H9 (cell line): Measurements from ENCODE around the gene ALG8. TPM values are rescaled to one million over a fixed set of nuclear protein-coding genes. Genes with fewer than 3 reads are reported as not detected.
"Not testable (repeated sequence)": the region's sequence is repeated elsewhere in the genome, so short reads cannot be mapped to it uniquely, and the experiment has no call there.

Experiments used
- DNase-seq: peaks from one replicate; pipeline ENCODE4 v3.0.0-alpha.2; 2017
- H2AFZ ChIP-seq: one replicate; pipeline ENCODE4 v1.6.1; 2013; ENCODE audit warnings: mild to moderate bottlenecking, low read length, control low read depth, moderate library complexity
- H2AK5ac ChIP-seq: 2 replicates; pipeline ENCODE4 v1.6.1; 2013; ENCODE audit warnings: low read length, control low read depth, mixed read lengths; ENCODE audit not compliant: insufficient read length
- H2BK120ac ChIP-seq: one replicate; pipeline ENCODE4 v1.6.1; 2013; ENCODE audit warnings: low read depth, mild to moderate bottlenecking, low read length, control low read depth, inconsistent platforms; ENCODE audit not compliant: poor library complexity, severe bottlenecking
- H2BK12ac ChIP-seq: 2 replicates; pipeline ENCODE4 v1.6.1; 2013; ENCODE audit warnings: low read length, control low read depth, mixed read lengths, low read depth; ENCODE audit not compliant: insufficient read length
- H2BK15ac ChIP-seq: 2 replicates; pipeline ENCODE4 v1.6.1; 2013; ENCODE audit warnings: low read depth, low read length, control low read depth
- H2BK20ac ChIP-seq: one replicate; pipeline ENCODE4 v1.6.1; 2013; ENCODE audit warnings: low read depth, mild to moderate bottlenecking, low read length, control low read depth, inconsistent platforms; ENCODE audit not compliant: poor library complexity, severe bottlenecking
- H2BK5ac ChIP-seq: 2 replicates; pipeline ENCODE4 v1.6.1; 2013; ENCODE audit warnings: low read length, control low read depth, mixed read lengths; ENCODE audit not compliant: insufficient read length
- H3K14ac ChIP-seq: 2 replicates; pipeline ENCODE4 v1.6.1; 2013; ENCODE audit warnings: low read length, control low read depth; ENCODE audit not compliant: insufficient read depth
- H3K18ac ChIP-seq: 2 replicates; pipeline ENCODE4 v1.6.1; 2013; ENCODE audit warnings: low read depth, mild to moderate bottlenecking, mixed read lengths, low read length, control low read depth; ENCODE audit not compliant: insufficient read length
- H3K23ac ChIP-seq: 2 replicates; pipeline ENCODE4 v1.6.1; 2013; ENCODE audit warnings: low read length, control low read depth, mixed read lengths, low read depth; ENCODE audit not compliant: insufficient read length
- H3K23me2 ChIP-seq: 2 replicates; pipeline ENCODE4 v1.6.1; 2013; ENCODE audit warnings: low read depth, mild to moderate bottlenecking, mixed read lengths, low read length, control low read depth; ENCODE audit not compliant: insufficient read length, poor library complexity, severe bottlenecking
- H3K27ac ChIP-seq: 2 replicates; pipeline ENCODE4 v1.5.1; 2013; ENCODE audit warnings: low read length, control low read depth, mixed read lengths, low read depth; ENCODE audit not compliant: insufficient read length
- H3K27me3 ChIP-seq: 2 replicates; pipeline ENCODE4 v1.6.1; 2013; ENCODE audit warnings: low read length, control low read depth, inconsistent platforms; ENCODE audit not compliant: insufficient read depth
- H3K4ac ChIP-seq: 2 replicates; pipeline ENCODE4 v1.6.1; 2013; ENCODE audit warnings: low read depth, mild to moderate bottlenecking, control low read depth, inconsistent platforms, low read length, moderate library complexity
- H3K4me1 ChIP-seq: 2 replicates; pipeline ENCODE4 v1.6.1; 2013; ENCODE audit warnings: low read length, control low read depth, inconsistent platforms; ENCODE audit not compliant: insufficient read depth
- H3K4me2 ChIP-seq: 2 replicates; pipeline ENCODE4 v1.6.1; 2013; ENCODE audit warnings: low read length, control low read depth, mixed read lengths; ENCODE audit not compliant: insufficient read length, insufficient read depth
- H3K56ac ChIP-seq: 2 replicates; pipeline ENCODE4 v1.6.1; 2013; ENCODE audit warnings: low read depth, mild to moderate bottlenecking, mixed read lengths, low read length, control low read depth; ENCODE audit not compliant: insufficient read length
- H3K79me1 ChIP-seq: 2 replicates; pipeline ENCODE4 v1.6.1; 2013; ENCODE audit warnings: low read depth, mild to moderate bottlenecking, moderate library complexity, low read length, control low read depth, inconsistent platforms; ENCODE audit not compliant: insufficient read depth, poor library complexity, severe bottlenecking
- H3K79me2 ChIP-seq: 2 replicates; pipeline ENCODE4 v1.6.1; 2013; ENCODE audit warnings: low read length, control low read depth, inconsistent platforms; ENCODE audit not compliant: insufficient read depth
- H3K9ac ChIP-seq: 2 replicates; pipeline ENCODE4 v1.6.1; 2013; ENCODE audit warnings: low read length, control low read depth, mixed read lengths; ENCODE audit not compliant: insufficient read length; ENCODE audit errors: extremely low read depth
- H3K9me3 ChIP-seq: one replicate; pipeline ENCODE4 v1.6.1; 2013; ENCODE audit warnings: low read depth, low read length, inconsistent platforms; ENCODE audit not compliant: control insufficient read depth
- H3T11ph ChIP-seq: one replicate; pipeline ENCODE4 v1.6.1; 2013; ENCODE audit warnings: mild to moderate bottlenecking, low read length, control low read depth, inconsistent platforms
- H4K20me1 ChIP-seq: one replicate; pipeline ENCODE4 v1.6.1; 2013; ENCODE audit not compliant: control insufficient read depth, insufficient read length, insufficient read depth
- H4K5ac ChIP-seq: 2 replicates; pipeline ENCODE4 v1.6.1; 2013; ENCODE audit warnings: low read depth, mild to moderate bottlenecking, mixed read lengths, low read length, control low read depth; ENCODE audit not compliant: insufficient read length
- H4K8ac ChIP-seq: replicated peaks from 2 replicates; pipeline ENCODE4 v1.6.1; 2013; ENCODE audit warnings: low read length, control low read depth, mixed read lengths, low read depth; ENCODE audit not compliant: insufficient read length
- H4K91ac ChIP-seq: 2 replicates; pipeline ENCODE4 v1.6.1; 2013; ENCODE audit warnings: low read depth, mild to moderate bottlenecking, moderate library complexity, mixed read lengths, low read length, control low read depth; ENCODE audit not compliant: insufficient read length
- H3K27ac Mint-ChIP-seq, 3 experiments: 2 replicates in 2 of 3; 3 replicates in 1 of 3; pipeline ENCODE4 v1.8.0; 2020 to 2021; ENCODE audit warnings: mixed read lengths in 3 of 3, mild to moderate bottlenecking in 1 of 3, moderate library complexity in 1 of 3
- H3K27me3 Mint-ChIP-seq: 2 replicates; pipeline ENCODE4 v1.8.0; 2021; ENCODE audit warnings: low read depth, mild to moderate bottlenecking, moderate library complexity, mixed read lengths
- H3K36me3 Mint-ChIP-seq, 3 experiments: 2 replicates in 2 of 3; 3 replicates in 1 of 3; pipeline ENCODE4 v1.8.0; 2020 to 2021; ENCODE audit warnings: low read depth in 3 of 3, mixed read lengths in 3 of 3; ENCODE audit not compliant: insufficient read depth in 1 of 3
- H3K4me1 Mint-ChIP-seq, 2 experiments: 2 replicates each; pipeline ENCODE4 v1.8.0; 2020; ENCODE audit warnings: mixed read lengths in 2 of 2
- H3K4me3 Mint-ChIP-seq, 2 experiments: 2 replicates in 1 of 2; 3 replicates in 1 of 2; pipeline ENCODE4 v1.8.0; 2020 to 2021; ENCODE audit warnings: mild to moderate bottlenecking in 2 of 2, mixed read lengths in 2 of 2, moderate library complexity in 1 of 2
- H3K9me3 Mint-ChIP-seq, 2 experiments: 2 replicates in 1 of 2; 3 replicates in 1 of 2; pipeline ENCODE4 v1.8.0; 2020; ENCODE audit warnings: mild to moderate bottlenecking in 2 of 2, mixed read lengths in 2 of 2, moderate library complexity in 1 of 2
- CTCF ChIP-seq: fragments of 200-600 bp; sonication (generic); conservative IDR thresholded peaks from 3 replicates; pipeline ENCODE4 v1.8.0; 2021; ENCODE audit warnings: antibody characterized with exemption, mild to moderate bottlenecking
- WGBS: extraction: QIAGEN DNeasy Blood & Tissue Kit; methylation state at CpG from one replicate; pipeline ENCODE4 v1.1.7; 2013; ENCODE audit warnings: missing lambda C conversion rate, low lambda C conversion rate, mixed read lengths; ENCODE audit not compliant: insufficient read length; ENCODE audit errors: extremely low coverage; 5-methylcytosine and 5-hydroxymethylcytosine counted together
- total RNA-seq: library from RNA; stranded (reverse); gene quantifications from 2 replicates; pipeline ENCODE4 v1.2.1, GENCODE V29; 2021

ALG8 gene
- total RNA-seq, 1 experiment from 2014 or later, result 77.5 TPM

GRCh38 chr11:78094250-78094649, 45.2 kb downstream of the ALG8 start:
- Histone ChIP-seq H3K27ac (no peak overlapping the region), H3K79me2 (no peaks in the 10 kb centered on the region), H2AK5ac (no peak overlapping the region), H4K5ac (no peak overlapping the region), H2BK5ac (no peak overlapping the region), H3K18ac (no peak overlapping the region), H4K91ac (no peak overlapping the region), H2BK12ac (no peak overlapping the region), H3K9ac (no peak overlapping the region), H3K4me1 (no peaks in the 10 kb centered on the region), H3T11ph (no peak overlapping the region), H3K23me2 (no peaks in the 10 kb centered on the region), H3K4me2 (no peak overlapping the region), H4K8ac (no peak overlapping the region), H3K56ac (no peak overlapping the region), H3K4ac (no peak overlapping the region), H3K9me3 (no peaks in the 10 kb centered on the region), H2BK15ac (no peak overlapping the region), H2BK20ac (no peak overlapping the region), H2AFZ (no peak overlapping the region), H3K23ac (no peak overlapping the region), H3K27me3 (no peaks in the 10 kb centered on the region), H3K14ac (no peak overlapping the region), H3K79me1 (no peaks in the 10 kb centered on the region), H4K20me1 (no peaks in the 10 kb centered on the region), H2BK120ac (no peak overlapping the region)
- Mint-ChIP-seq H3K4me3 (no peak overlapping the region), H3K27ac (no peak overlapping the region), H3K4me1 (no peaks in the 10 kb centered on the region), H3K9me3 (no peaks in the 10 kb centered on the region), H3K36me3 (peaks cover 4 to 25% (median 9%) of the 10 kb centered on the region in 3 experiments; a peak in 6 of 7 replicates), H3K27me3 (no peaks in the 10 kb centered on the region)
- no peak for TF ChIP-seq CTCF
- no peak for DNase-seq
- no CpG with 5 or more reads among the region's 2 CpGs for whole genome bisulfite sequencing

GRCh38 chr11:78086521-78087074, 52.8 kb downstream of the ALG8 start:
- H3K27ac Mint-ChIP-seq, H3K18ac ChIP-seq, H2AFZ ChIP-seq, H3K9me3 Mint-ChIP-seq, H3K27me3 Mint-ChIP-seq, H2BK12ac ChIP-seq, H4K5ac ChIP-seq, H2BK120ac ChIP-seq, H3K4me1 ChIP-seq, H3K36me3 Mint-ChIP-seq, H3K4ac ChIP-seq, H2BK5ac ChIP-seq, DNase-seq, H3T11ph ChIP-seq, H3K23me2 ChIP-seq, H3K4me1 Mint-ChIP-seq, H3K23ac ChIP-seq, H2BK15ac ChIP-seq, H3K4me2 ChIP-seq, H3K56ac ChIP-seq, H2BK20ac ChIP-seq, H4K91ac ChIP-seq, H3K79me2 ChIP-seq, H3K14ac ChIP-seq, H3K4me3 Mint-ChIP-seq, H3K27me3 ChIP-seq, H3K79me1 ChIP-seq, H2AK5ac ChIP-seq, H4K20me1 ChIP-seq, H3K9ac ChIP-seq, H3K27ac ChIP-seq, H3K9me3 ChIP-seq, H4K8ac ChIP-seq: not testable (repeated sequence)
- no CpG with 5 or more reads among the region's 6 CpGs for WGBS
